ENCODE data around the gene NOL3. TPM values are rescaled to one million over a fixed set of nuclear protein-coding genes. Genes with fewer than 3 reads are reported as not detected.

Gene NOL3
- total RNA-seq, 1 experiment from 2014 or later: 68.0 TPM

GRCh38 chr16:67197704-67198103 is 27.4 kb downstream of the NOL3 start:
- ChIA-PET CTCF (interaction anchor here (0.6 to 1.8 kb wide), 9 partner anchors 29 to 267 kb away, joined by 3 to 9 read pairs (median 4); partner anchors contain the start of genes FHOD1 and TMEM208), POLR2A (ENCODE audit: unreplicated experiment) (interaction anchor here (0.6 to 1.1 kb wide), 4 partner anchors 30 to 303 kb away, joined by 4 to 7 read pairs (median 4); no protein-coding TSS in a partner anchor)
- H3K79me2 ChIP-seq (ENCODE audit: low read depth): peaks cover 45% of the 10 kb centered on the region
- H4K20me1 ChIP-seq (ENCODE audit: insufficient read depth): peaks cover 20% of the 10 kb centered on the region
- H3K4me2 ChIP-seq: no peak overlapping the region
- DNase-seq: peak in 1 of 2 experiments; percentile 26
- H2AFZ ChIP-seq: no peak overlapping the region
- peaks cover 25% of the 10 kb centered on the region; the same call in 1 of the 2 replicates for H3K36me3 ChIP-seq (ENCODE audit: low read depth)
- no peak overlapping the region; the same call in 1 of the 2 replicates for H3K27ac ChIP-seq
- peaks cover 57% of the 10 kb centered on the region for H3F3A ChIP-seq (ENCODE audit: insufficient read depth, low read depth)
- no TSS peak for BruUV-seq (replicated peaks)
- H3K9me2 ChIP-seq (ENCODE audit: insufficient read depth): no peaks in the 10 kb centered on the region
- no peaks in the 10 kb centered on the region for H3K27me3 ChIP-seq (ENCODE audit: insufficient read depth, low read depth)
- intact Hi-C loops (cut with micrococcal nuclease; ENCODE audit: unreplicated experiment): loop anchor here (2.0 to 10.0 kb wide), 4 partner anchors 47 to 267 kb away; partner anchors contain the start of genes B3GNT9 and TPPP3
- peaks cover 54% of the 10 kb centered on the region for H3K4me1 ChIP-seq (replicated peaks; ENCODE audit: insufficient read depth)
- no peak overlapping the region for H3K4me3 ChIP-seq
- H3K9me3 ChIP-seq (ENCODE audit: insufficient read depth, low read depth): no peaks in the 10 kb centered on the region
- TF ChIP-seq CTCF (conservative IDR thresholded peaks at IDR 0.05) (no peak), EZH2 (IDR thresholded peaks at IDR 0.05; ENCODE audit: low read depth) (no peak)

DNA sequence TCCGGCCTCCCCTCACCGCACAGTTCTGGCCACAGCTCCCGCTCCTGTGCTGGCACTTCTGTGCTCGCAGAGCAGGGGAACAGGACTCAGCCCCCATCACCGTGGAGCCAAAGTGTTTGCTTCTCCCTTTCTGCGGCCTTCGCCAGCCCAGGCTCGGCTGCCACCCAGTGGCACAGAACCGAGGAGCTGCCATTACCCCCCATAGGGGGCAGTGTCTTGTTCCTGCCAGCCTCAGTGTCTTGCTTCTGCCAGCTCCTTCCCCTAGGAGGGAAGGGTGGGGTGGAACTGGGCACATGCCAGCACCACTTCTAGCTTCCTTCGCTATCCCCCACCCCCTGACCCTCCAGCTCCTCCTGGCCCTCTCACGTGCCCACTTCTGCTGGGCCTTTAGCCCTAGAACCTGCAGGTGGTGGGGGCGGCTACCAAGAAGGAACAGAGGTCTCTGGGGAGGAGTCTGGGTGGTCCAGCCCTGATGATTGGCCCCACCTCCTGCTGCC is 27.9 kb downstream of the NOL3 start:
- POLR2A ChIA-PET (ENCODE audit: unreplicated experiment): interaction anchor here (0.6 to 1.1 kb wide), 4 partner anchors 29 to 303 kb away, joined by 4 to 8 read pairs (median 4); no protein-coding TSS in a partner anchor

More for the DNA sequence above, 27.9 kb downstream of the NOL3 start:
- Histone ChIP-seq H3K4me2 (peak overlapping the region; percentile 95), H2AFZ (no peak overlapping the region), H3K27me3 (ENCODE audit: insufficient read depth, low read depth) (no peaks in the 10 kb centered on the region), H3K9me2 (ENCODE audit: insufficient read depth) (no peaks in the 10 kb centered on the region), H3K9me3 (ENCODE audit: insufficient read depth, low read depth) (no peaks in the 10 kb centered on the region), H3K36me3 (ENCODE audit: low read depth) (peaks cover 25% of the 10 kb centered on the region; the same call in 1 of the 2 replicates), H3K4me1 (replicated peaks; ENCODE audit: insufficient read depth) (peaks cover 49% of the 10 kb centered on the region), H3K79me2 (ENCODE audit: low read depth) (peaks cover 39% of the 10 kb centered on the region), H3F3A (ENCODE audit: insufficient read depth, low read depth) (peaks cover 57% of the 10 kb centered on the region), H4K20me1 (ENCODE audit: insufficient read depth) (peaks cover 19% of the 10 kb centered on the region), H3K4me3 (peak overlapping the region; percentile 89; the same call in 1 of the 2 replicates), H3K27ac (peak overlapping the region; percentile 75)
- peak; percentile 43 to 74 for DNase-seq
- CTCF ChIA-PET: interaction anchor here (0.6 to 1.8 kb wide), 9 partner anchors 28 to 244 kb away, joined by 3 to 10 read pairs (median 4); partner anchors contain the start of gene TMEM208
- peak; percentile 78 for TF ChIP-seq CTCF (conservative IDR thresholded peaks at IDR 0.05)
- TF ChIP-seq EZH2 (IDR thresholded peaks at IDR 0.05; ENCODE audit: low read depth): no peak
- BruUV-seq (replicated peaks): no TSS peak
- intact Hi-C loops (cut with micrococcal nuclease; ENCODE audit: unreplicated experiment): loop anchor here (2.0 to 10.0 kb wide), 4 partner anchors 47 to 267 kb away; partner anchors contain the start of genes B3GNT9 and TPPP3

Data from PC-9 (cell line).